Caki2 (cell line): Measurements from ENCODE around the gene TMEM240. TPM values are rescaled to one million over a fixed set of nuclear protein-coding genes. Genes with fewer than 3 reads are reported as not detected.
A peak's percentile ranks its signal among the peaks of the same experiment; 100 is the strongest.

Experiments
- DNase-seq: peaks from one replicate; pipeline ENCODE4 v3.0.0-alpha.2; 2015; ENCODE audit warnings: low read depth
- in situ Hi-C: cut with HindIII; loops from 2 replicates; pipeline ENCODE4 v1.10.0; 2016; ENCODE audit warnings: low sequenced_read_pairs, low pct_unique_long_range_greater_than_20kb, mixed read lengths
- total RNA-seq: library from RNA; depleted of rRNA; stranded (reverse); fragments of >200 nt; shearing (Covaris generic); gene quantifications from 2 replicates; pipeline ENCODE4 v1.2.3, GENCODE V29; 2014; ENCODE audit warnings: low replicate concordance; rRNA removed

TMEM240 gene
- not detected in 2 replicates for total RNA-seq

DNA sequence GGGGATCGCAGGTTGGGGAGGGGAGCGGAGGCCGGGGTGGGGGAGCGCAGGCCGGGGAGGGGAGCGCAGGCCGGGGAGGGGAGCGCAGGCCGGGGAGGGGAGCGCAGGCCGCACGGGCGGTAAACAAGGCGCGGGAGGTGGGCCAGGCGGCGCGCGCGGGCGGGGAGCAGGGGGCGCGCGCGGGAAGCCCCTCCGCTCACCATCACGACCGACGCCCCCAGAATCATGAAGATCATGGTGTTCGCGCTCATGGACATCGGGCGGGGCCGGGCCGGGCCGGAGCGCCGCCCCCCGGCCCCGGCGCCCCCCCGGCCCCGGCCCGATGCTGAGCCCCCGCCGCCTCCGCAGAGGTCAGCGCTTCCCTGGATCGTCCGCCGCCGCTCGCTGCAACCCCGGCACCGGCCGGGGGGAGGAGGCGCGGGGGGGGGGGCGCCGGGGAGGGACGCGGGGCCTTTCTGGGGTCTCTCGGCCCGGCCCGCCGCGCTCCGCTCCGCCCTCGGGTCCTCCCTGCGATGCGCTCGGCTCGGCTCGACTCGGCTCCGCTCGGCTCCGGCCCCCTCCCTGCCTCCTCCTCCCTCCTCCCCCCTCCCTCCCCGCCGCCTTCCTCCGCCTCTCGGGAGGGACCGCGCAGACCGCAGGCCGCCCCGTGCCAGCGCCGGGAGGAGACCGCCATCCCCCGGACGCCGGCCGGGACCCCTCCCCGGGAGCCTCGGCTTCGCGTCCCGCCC, at the start of gene TMEM240:
TSS of gene TMEM240 (minus strand) at position 535 of the 728 bp plus-strand sequence. CDS start at position 257, 278 bp downstream.
- in situ Hi-C loops: no loop called here
- no peak for DNase-seq

DNA sequence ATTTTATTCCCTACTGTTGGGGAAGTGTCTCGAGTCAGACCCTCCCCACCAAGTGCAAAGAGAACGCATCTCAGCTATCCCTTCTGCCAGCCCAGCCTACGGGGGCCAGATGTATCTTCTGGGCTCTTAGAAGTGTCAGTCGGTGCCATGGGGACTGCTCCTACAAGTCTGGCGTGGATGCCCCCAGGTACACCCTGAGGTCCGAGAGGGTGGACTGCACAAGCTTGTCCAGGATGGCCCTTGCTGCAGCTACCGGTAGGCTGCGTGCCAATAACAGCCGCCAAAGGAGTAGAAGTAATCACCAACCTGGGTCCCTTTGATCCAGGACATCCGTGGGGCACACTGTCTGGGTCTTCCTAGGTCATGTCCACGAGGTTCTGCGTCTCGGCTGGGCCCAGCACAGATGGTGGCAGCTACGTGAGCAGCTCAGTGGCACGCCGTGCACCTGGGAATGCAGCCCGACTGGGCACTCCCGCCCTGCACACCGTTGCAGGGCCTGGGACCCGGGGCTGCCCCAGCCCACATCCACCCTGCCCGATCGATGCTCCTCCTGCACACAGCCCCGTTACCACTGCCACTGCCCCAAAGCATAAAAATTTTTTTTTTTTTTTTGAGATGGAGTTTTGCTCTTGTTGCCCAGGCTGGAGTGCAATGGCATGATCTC, 43.1 kb upstream of the TMEM240 start:
- in situ Hi-C loops: no loop called here
- no peak for DNase-seq

DNA sequence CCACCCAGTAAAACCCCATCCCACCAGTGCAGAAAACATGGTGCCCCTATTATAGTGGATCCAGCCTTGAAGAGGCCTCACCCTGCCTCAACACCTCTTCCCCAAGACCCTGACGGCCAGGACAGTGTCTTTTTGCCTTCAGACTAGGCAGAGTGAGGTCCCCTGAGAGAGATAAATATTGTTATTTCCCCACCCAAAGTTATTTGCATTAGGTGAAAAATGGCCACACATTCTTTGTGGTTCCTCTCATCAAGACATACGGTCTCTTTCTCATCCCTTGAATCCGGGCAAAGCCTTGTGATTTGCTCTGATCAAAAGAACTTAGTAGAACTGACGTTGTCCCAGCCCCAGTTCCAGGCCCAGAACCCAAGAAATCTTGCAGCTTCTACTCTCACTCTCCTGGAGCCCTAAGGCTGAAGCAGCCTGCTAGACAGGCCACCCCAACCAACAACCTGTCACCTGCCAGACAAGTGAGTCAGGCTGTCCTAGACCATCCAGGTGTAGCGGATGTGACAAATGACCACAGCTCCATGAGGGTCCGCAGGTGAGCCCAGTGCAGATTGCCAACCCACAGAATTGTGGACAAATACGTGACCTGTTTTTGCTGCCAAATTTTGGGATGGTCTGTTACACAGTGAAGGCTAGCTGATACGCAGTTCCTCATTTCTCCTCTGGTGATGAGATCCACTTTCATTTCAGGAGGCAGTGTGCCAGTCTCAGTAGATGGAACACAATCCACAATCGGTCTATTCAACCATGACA, 42.3 kb upstream of the TMEM240 start:
- in situ Hi-C loops: no loop called here

DNA sequence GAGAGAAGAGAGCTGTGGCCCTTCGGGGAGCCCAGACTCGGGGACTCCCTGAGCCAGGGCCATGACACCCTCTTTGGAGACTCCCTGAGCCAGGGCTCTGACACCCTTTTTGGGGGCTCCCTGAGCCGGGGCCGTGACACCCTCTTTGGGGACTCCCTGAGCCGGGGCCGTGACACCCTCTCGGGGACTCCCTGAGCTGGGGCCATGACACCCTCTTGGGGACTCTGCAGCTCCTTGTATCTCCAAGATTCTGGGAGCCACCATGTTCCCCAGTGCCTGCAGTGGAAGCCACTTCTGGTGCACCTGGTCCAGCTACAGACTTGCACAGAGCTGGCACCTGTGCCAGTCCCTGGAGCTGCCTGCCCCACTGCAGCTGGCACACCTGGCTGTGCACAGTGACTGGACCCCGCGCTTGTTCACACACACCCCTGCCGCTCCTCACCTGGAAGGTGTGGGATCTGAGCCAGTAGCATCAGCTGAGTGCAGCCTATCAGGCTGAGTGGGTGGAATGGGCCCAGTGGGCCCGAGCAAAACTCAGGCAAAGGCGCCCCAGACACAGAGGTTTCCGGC, 38.0 kb upstream of the TMEM240 start:
- in situ Hi-C loops: no loop called here
- DNase-seq: no peak

More for the DNA sequence above, 42.3 kb upstream of the TMEM240 start:
- no peak for DNase-seq

DNA sequence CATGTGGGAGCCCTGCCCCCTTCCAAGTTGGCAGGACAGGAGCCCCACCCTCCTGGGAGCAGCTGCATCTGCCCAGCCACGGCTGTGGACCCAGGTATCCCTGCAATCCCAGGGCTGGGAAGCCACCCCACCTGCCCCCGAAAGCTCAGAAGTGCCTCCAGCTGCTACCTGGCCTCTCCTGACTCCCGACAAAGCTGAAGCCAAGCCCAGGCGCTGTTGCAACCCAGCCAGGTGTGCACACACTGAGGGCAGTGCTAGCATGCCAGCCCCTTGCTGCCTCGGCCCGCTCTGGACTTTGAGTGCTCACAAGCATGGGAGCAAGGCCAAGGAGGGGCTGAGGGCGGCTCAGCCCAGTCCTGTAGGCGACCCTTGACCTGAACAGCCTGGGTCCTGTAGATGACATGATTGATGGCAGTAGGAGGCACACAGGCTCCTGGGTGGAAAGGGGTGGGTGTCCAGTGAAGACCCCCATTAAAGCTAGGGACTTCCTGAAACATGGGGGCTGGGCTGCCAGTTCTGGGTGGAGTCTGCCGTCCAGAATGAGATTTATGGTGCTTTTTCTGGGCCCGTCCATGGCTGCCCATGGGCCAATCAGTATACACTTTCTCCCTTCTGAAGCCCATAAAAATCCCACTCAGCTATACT, 37.1 kb upstream of the TMEM240 start:
- DNase-seq: no peak
- in situ Hi-C loops: no loop called here

DNA sequence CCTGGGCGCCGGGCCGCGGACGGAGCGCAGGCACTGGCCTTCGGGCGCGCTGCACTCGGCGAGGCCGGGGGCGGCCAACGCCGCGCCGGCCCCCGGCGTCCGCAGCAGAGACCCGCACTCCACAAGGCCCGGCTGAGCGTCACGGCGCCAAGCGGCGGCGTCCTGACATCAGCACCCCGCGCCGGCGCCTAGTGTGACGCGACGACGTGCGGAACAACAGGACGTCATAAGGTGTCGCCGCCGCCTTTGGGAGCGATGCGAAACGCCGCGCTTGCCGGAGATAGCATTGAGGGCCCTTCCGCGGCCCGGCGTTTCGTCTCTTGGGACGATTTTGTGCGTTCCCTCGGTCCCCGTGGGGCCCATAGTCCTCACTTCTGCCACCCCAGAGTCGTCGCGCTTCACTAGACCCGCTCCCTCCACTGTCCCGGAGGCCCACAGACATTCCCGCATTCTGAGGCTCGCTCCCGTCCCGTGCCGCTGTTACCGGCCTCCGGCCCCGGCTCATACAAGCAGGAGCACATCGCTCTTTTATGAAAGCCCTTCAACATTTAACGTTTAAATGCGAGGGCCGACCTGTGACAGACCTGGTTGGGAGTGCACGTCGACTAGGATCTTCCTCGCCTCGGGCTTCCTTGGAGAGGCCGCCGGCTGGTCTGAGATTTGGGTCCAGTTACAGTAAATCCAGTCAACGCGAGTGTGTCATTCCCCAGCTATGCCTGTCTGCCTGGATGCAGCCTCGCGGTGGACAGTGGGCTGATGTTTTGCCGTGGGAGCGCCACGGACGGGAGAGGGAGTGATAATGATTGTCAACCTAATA, 34.5 kb upstream of the TMEM240 start, which contains the start of gene SSU72:
TSS of gene SSU72 (minus strand) at position 143 of the 817 bp plus-strand sequence. CDS start 306 bp downstream, outside the sequence.
- in situ Hi-C loops: no loop called here

DNA sequence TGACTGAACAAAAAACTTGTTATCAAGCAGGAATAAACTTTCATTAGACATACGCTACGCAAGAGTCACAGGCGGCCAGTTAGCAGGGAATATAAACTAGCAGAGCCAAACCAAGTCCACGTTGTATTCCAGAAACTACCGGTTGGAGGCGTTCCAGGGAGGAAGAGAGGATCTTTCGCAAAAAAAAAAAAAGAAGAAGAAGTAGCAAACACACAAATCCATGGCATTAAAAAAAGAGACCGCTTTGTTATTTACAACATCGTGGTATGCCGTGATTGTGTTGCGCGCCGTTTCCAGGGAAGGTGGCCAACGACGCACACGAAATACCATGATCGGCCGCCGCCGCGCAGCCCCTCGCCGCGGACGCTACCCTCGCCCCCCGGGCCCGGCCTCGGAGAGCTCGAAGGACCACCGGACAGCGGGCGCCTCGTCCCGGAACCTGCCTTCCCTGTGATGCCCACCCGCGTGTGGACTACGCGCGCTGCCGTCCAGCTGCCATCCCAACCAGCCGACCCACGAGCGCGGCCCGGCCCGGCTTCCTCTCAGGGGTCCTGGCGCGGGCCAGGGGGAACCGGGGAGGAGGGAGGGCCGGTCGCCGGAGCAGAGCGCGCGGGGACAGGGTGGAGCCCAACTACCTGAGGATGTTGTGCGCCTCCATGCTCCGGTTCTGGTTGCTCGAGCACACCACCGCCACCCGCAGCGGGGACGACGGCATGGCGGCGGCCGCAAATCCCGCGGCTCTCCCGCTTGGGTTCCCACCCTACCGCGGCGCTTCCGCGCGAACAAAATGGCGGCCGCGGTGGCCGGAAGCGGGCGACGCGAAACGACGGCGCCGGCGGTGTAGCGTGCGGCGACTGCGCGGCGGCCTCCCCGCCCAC, 33.7 kb upstream of the TMEM240 start:
- peak; percentile 75 for DNase-seq

More for the DNA sequence above, 34.5 kb upstream of the TMEM240 start, which contains the start of gene SSU72:
- DNase-seq: peak; percentile 75

DNA sequence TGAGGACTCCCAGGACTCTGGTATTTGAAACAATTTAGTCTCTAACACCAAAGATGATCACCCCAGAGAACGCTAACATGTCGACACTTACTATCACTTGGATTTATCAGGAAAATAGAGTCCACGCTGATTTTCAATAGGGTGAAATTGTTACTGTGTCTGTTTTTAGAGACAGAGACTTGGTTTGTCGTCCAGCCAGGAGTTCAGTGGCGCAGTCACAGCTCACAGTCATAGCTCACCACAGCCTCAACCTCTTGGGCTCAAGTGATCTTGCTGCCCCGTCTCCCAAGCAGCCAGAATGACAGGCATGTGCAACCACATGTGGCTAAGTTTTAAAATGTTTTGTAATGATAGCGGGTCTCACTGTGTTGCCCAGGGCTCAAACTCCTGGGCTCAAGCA, 28.9 kb upstream of the TMEM240 start:
- in situ Hi-C loops: no loop called here
- DNase-seq: no peak

More for the DNA sequence above, 33.7 kb upstream of the TMEM240 start:
- in situ Hi-C loops: no loop called here

DNA sequence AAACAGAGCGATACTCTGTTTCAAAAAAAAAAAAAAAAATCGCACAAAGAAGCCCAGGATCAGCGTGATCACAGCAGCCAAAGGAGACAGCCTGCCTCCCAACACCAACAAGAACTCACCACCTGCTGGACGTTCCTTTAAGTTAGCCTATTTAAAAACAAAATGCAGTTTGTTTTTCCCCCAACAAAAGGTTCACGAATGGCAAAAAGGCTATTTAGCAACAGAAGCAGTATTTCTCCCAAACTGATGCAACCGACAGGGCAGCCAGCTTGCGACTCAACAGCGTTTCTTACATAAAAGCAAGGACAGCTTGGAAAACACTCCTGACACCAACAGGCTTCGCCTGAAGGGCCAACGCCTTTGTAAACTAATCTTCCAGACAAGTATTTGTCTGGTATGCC, 27.5 kb upstream of the TMEM240 start:
- in situ Hi-C loops: no loop called here
- no peak for DNase-seq

DNA sequence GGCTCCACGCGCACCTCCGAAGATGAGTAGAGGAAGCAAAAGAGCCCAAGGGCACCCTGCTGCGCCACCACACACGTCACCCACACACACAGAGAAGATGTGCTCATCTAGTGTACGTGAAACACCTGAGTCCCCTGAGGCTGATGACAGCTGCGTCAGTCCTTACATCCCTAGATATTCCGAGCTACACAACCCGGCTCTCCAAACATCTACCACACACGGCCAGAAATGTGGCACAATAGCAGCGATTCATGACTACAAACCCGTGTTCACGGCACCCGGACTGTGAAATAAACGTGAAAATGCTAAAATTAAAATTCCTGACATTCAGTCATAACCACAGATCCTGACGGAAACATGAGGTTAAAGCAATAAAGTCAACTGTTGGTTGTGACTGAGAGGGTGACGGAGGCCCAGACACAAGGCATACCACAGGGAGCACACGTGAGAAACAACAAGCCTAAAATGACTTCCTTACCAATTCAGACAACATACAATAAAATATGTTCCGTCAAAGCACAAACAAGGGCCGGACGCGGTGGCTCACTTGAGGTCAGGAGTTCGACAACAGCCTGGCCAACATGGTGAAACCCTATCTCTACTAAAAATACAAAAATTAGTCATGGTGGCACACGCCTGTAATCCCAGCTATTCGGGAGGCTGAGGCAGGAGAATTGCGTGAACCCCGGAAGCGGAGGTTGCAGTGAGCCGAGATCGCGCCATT, 26.9 kb upstream of the TMEM240 start:
- in situ Hi-C loops: no loop called here
- DNase-seq: no peak

DNA sequence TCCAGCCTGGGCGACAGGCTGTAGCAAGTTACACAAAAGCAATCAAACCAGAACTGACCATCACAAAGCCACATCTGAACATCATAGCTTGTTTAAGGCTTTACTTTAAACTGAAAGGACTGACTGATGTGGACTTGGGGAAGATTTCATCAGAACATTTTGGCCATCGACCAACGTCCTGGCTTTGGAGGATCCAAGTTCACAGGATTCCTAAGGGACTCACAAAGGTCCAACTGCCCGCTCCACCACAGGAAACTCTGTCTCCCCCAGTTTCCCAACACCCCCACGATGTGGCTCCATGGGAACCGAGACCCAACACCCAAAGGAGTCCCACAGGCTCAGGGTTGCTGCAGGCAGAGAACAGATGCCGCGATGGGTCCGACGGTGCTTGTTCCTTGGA, 24.9 kb upstream of the TMEM240 start:
- DNase-seq: no peak
- in situ Hi-C loops: no loop called here

DNA sequence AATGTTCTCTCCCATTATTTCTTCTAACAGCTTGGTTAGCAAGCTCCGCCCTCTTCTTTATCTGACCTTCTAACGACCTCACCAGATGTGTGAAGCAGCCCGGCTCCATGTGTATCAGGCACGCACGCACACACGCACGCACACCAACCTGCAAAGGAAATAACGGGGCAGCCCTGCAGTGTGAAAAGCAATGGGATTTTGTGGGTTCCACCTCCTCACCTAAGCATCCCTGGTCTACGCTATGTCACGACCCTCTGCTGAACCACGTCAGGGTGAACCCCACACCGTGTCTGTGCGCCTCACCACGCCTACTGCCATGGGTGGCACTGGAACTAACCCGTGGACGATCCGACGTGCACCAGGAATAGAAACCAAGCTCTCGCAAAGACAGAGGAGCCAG, 23.8 kb upstream of the TMEM240 start:
- in situ Hi-C loops: no loop called here
- no peak for DNase-seq

DNA sequence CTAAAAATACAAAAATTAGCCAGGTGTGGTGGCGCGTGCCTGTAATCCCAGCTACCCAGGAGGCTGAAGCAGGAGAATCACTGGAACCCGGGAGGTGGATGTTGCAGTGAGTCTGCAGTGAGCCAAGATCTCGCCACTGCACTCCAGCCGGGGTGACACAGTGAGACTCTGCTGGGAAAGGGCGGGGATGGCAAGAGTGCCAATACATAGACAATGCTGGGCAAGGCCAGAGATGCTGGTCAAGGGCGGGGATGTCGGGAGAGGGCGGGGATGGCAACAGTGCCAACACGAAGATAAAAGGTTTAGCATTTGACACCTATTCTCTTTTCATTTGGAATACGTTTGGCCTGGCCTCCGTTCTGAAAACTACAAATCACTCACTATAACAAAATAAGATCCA, 23.3 kb upstream of the TMEM240 start:
- in situ Hi-C loops: no loop called here
- no peak for DNase-seq

DNA sequence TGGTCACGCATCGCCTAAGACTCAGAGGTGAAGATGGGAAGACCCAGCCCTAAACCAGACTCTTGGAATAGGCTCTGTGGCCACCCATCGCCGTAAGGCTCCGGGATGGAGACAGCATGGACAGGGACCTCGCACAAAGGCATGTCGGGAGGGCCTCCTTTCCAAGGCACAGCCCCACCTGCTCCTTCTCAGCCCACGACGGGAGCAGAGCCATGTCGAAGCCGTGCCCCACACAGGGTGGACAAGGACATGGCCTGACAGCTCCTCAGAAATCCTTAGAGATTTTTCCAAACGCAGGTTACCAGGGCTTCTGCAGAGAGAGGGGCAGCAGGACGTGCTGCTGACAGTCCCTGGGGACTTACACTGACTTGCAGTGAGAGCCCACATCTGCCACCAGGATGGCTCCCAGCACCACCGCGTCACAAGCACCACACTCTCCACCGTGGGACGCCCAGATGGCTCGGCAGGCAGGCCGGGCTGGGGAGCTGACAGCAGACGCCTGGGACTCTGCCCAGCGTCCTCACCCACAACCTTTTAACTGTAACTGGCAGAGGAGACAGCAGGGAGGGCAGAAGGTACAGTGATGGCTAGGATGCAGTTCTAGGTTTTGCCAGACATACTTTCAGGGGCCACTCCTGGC, 22.3 kb upstream of the TMEM240 start:
- in situ Hi-C loops: no loop called here
- no peak for DNase-seq

DNA sequence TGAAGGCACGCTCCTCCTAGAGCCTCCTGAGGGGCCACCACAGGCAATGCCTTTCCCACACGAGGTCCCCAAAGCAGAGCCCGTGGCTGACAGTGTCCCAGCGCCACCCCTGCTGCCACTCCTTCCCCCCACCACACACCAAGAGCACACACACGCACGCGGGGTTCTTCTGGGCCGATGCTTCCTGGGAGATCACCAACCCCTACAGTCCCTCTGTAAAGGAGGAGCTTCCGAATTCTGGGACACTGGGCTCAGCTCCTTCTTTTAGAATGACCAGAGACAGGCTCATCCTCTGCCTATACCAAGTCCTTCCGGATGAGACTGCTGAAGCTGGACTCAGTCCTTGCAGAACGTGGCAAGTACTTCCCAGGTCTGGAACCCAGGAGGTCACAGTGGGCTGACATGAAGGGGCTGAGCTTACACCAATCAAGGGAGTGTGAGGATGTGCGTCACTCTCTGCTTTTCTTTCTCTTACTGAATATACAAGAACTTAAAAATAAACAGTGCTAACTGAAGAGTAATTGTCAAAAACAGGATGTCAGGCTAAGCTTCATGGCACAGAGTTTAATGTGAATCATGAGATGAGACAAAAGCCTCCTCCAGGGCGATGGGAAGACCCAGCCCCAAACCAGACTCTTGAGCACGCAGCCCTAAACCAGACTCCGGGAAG, 21.5 kb upstream of the TMEM240 start:
- no peak for DNase-seq
- in situ Hi-C loops: no loop called here
